ENCODE measurements around the gene RIN1.

The RIN1 gene

GRCh38 chr11:66282468-66283455 lies 53.5 kb downstream of the RIN1 start:
- DNase-seq (ENCODE audit: low spot score), result peak; percentile 97

Measured in hematopoietic multipotent progenitor cell treated with erythropoietin and hydrocortisone succinate and interleukin-3 and kit ligand, for 15 days (in vitro differentiated cells).